ENCODE measurements around the gene SORBS1.

- TF ChIP-seq CTCF (IDR thresholded peaks at IDR 0.05) (no peak), POLR2A (IDR thresholded peaks at IDR 0.05) (no peak)
These were observed 109.3 kb downstream of the SORBS1 start for GRCh38 chr10:95451568-95452524.
